Measurements from ENCODE around the gene FAM222B. TPM values are rescaled to one million over a fixed set of nuclear protein-coding genes. Genes with fewer than 3 reads are reported as not detected.

FAM222B gene
- total RNA-seq, 1 experiment from 2014 or later: 39.5 TPM

DNA sequence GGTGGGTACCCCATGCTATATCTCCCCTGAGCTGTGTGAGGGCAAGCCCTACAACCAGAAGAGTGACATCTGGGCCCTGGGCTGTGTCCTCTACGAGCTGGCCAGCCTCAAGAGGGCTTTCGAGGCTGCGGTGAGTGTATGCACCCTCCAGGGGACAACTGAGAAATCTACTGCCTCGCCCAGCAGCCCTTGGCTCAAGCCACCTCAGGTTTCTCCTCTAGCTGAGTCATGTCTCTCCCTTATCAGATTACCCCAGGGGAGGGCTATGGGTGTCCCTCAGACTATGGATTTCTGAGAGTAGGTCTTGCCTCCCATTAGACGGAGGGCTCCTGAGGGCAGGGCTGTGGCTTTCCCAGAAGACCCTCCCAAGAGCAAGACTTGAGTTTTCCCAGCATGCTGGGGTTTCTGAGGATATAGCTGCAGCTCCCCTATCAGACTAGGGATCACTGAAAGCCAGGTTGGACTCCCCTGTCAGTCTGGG is 107.3 kb downstream of the FAM222B start:
- ChIA-PET POLR2A (interaction anchor here (0.9 to 1.0 kb wide), 2 partner anchors 9 to 10 kb away, joined by 3 to 5 read pairs; no protein-coding TSS in a partner anchor), CTCF (interaction anchor here (0.9 to 1.2 kb wide), 2 partner anchors 8 to 15 kb away, joined by 3 to 6 read pairs; no protein-coding TSS in a partner anchor)
- peaks cover 6% of the 10 kb centered on the region for H3K36me3 Mint-ChIP-seq (ENCODE audit: insufficient read depth, unreplicated experiment)
- TF ChIP-seq, protein P1, sequence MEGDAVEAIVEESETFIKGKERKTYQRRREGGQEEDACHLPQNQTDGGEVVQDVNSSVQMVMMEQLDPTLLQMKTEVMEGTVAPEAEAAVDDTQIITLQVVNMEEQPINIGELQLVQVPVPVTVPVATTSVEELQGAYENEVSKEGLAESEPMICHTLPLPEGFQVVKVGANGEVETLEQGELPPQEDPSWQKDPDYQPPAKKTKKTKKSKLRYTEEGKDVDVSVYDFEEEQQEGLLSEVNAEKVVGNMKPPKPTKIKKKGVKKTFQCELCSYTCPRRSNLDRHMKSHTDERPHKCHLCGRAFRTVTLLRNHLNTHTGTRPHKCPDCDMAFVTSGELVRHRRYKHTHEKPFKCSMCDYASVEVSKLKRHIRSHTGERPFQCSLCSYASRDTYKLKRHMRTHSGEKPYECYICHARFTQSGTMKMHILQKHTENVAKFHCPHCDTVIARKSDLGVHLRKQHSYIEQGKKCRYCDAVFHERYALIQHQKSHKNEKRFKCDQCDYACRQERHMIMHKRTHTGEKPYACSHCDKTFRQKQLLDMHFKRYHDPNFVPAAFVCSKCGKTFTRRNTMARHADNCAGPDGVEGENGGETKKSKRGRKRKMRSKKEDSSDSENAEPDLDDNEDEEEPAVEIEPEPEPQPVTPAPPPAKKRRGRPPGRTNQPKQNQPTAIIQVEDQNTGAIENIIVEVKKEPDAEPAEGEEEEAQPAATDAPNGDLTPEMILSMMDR (IDR thresholded peaks at IDR 0.05; ENCODE audit: insufficient read depth in 1 of 2, low read depth in 1 of 2, low read length in 1 of 2, severe bottlenecking in 1 of 2, unreplicated experiment in 1 of 2): no peak
- Histone ChIP-seq H3K9me3 (no peaks in the 10 kb centered on the region), H3K4me1 (no peaks in the 10 kb centered on the region), H3K27me3 (replicated peaks; ENCODE audit: control insufficient read depth, insufficient read depth, low read length) (no peaks in the 10 kb centered on the region), H3K36me3 (ENCODE audit: control insufficient read depth, insufficient read depth, low read length) (no peaks in the 10 kb centered on the region; the same call in 1 of the 2 replicates), H3K4me3 (ENCODE audit: low read depth, low read length) (no peak overlapping the region)
- no TSS peak for BruUV-seq (replicated peaks)
- no peaks in the 10 kb centered on the region for H3K4me1 Mint-ChIP-seq (ENCODE audit: low read depth, unreplicated experiment)
- H3K4me3 Mint-ChIP-seq (ENCODE audit: unreplicated experiment): no peak overlapping the region
- no peak for DNase-seq
- intact Hi-C loops (cut with micrococcal nuclease; ENCODE audit: unreplicated experiment): no loop called here
- no peaks in the 10 kb centered on the region for H3K27me3 Mint-ChIP-seq (ENCODE audit: insufficient read depth, unreplicated experiment)
- H3K9me3 Mint-ChIP-seq (ENCODE audit: unreplicated experiment): no peaks in the 10 kb centered on the region
- no peak overlapping the region for H3K27ac Mint-ChIP-seq (ENCODE audit: unreplicated experiment)

DNA sequence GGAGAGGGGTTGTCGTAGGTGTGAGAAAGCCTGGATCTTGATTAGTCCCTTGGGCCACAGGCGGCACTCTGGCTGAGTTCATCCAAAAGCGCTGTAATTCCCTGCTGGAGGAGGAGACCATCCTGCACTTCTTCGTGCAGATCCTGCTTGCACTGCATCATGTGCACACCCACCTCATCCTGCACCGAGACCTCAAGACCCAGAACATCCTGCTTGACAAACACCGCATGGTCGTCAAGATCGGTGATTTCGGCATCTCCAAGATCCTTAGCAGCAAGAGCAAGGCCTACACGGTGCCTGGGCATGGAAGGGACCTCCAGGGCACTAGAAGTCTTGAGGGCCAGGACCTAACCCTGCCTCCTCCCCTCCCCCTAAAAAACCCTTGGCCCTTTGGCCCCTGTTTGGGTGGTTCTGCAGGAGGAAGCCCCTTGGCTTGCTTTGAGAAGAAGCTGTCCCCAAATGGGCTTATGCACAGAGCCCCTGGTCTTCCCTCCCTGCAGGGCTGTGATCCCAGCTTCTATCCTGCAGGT is 107.8 kb downstream of the FAM222B start:
- Mint-ChIP-seq H3K9me3 (ENCODE audit: unreplicated experiment) (no peaks in the 10 kb centered on the region), H3K4me3 (ENCODE audit: unreplicated experiment) (no peak overlapping the region), H3K36me3 (ENCODE audit: insufficient read depth, unreplicated experiment) (peaks cover 6% of the 10 kb centered on the region), H3K4me1 (ENCODE audit: low read depth, unreplicated experiment) (peaks cover 3% of the 10 kb centered on the region), H3K27me3 (ENCODE audit: insufficient read depth, unreplicated experiment) (no peaks in the 10 kb centered on the region), H3K27ac (ENCODE audit: unreplicated experiment) (no peak overlapping the region)
- H3K4me1 ChIP-seq: no peaks in the 10 kb centered on the region
- intact Hi-C loops (cut with micrococcal nuclease; ENCODE audit: unreplicated experiment): no loop called here
- ChIA-PET CTCF (interaction anchor here (1.2 kb wide), 1 partner anchor 15 kb away, joined by 3 read pairs; no protein-coding TSS in a partner anchor), POLR2A (interaction anchor here (0.9 to 1.0 kb wide), 3 partner anchors 8 to 12 kb away, joined by 3 to 5 read pairs (median 5); no protein-coding TSS in a partner anchor)
- DNase-seq: no peak
- H3K36me3 ChIP-seq (ENCODE audit: control insufficient read depth, insufficient read depth, low read length): no peaks in the 10 kb centered on the region; the same call in 1 of the 2 replicates
- BruUV-seq (replicated peaks): no TSS peak
- TF ChIP-seq, protein P1 (IDR thresholded peaks at IDR 0.05; ENCODE audit: insufficient read depth in 1 of 2, low read depth in 1 of 2, low read length in 1 of 2, severe bottlenecking in 1 of 2, unreplicated experiment in 1 of 2): no peak
- no peaks in the 10 kb centered on the region for H3K27me3 ChIP-seq (replicated peaks; ENCODE audit: control insufficient read depth, insufficient read depth, low read length)
- H3K9me3 ChIP-seq: no peaks in the 10 kb centered on the region
- H3K4me3 ChIP-seq (ENCODE audit: low read depth, low read length): no peak overlapping the region

DNA sequence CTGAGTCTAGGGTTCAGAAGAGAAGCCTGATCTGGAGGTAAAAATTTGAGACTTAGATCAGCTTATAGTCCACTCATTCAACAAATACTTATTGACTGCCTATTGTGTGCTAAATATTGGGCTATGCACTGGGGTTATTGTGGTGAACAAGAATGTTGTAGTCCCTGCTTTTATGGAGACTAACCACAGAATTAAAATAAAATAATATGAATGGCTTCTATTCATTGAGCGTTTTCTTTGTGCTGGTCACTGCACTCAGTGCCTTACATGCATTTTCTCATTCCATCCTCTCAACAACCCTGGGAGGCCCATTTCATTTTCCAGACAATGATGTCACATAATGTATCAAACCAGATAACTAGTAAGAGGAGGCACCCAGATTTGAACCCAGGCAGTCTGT is 109.2 kb downstream of the FAM222B start:
- TF ChIP-seq, protein P1 (IDR thresholded peaks at IDR 0.05; ENCODE audit: insufficient read depth in 1 of 2, low read depth in 1 of 2, low read length in 1 of 2, severe bottlenecking in 1 of 2, unreplicated experiment in 1 of 2): no peak

More for the DNA sequence above, 109.2 kb downstream of the FAM222B start:
- Mint-ChIP-seq H3K4me3 (ENCODE audit: unreplicated experiment) (no peak overlapping the region), H3K27me3 (ENCODE audit: insufficient read depth, unreplicated experiment) (no peaks in the 10 kb centered on the region), H3K27ac (ENCODE audit: unreplicated experiment) (no peak overlapping the region), H3K36me3 (ENCODE audit: insufficient read depth, unreplicated experiment) (peaks cover 15% of the 10 kb centered on the region), H3K4me1 (ENCODE audit: low read depth, unreplicated experiment) (peaks cover 13% of the 10 kb centered on the region), H3K9me3 (ENCODE audit: unreplicated experiment) (no peaks in the 10 kb centered on the region)
- Histone ChIP-seq H3K9me3 (no peaks in the 10 kb centered on the region), H3K27me3 (replicated peaks; ENCODE audit: control insufficient read depth, insufficient read depth, low read length) (no peaks in the 10 kb centered on the region), H3K36me3 (ENCODE audit: control insufficient read depth, insufficient read depth, low read length) (no peaks in the 10 kb centered on the region), H3K4me3 (ENCODE audit: low read depth, low read length) (no peak overlapping the region), H3K4me1 (no peaks in the 10 kb centered on the region)
- POLR2A ChIA-PET: no interaction called here
- CTCF ChIA-PET: no interaction called here
- BruUV-seq (replicated peaks): no TSS peak
- intact Hi-C loops (cut with micrococcal nuclease; ENCODE audit: unreplicated experiment): no loop called here
- DNase-seq: no peak

All from Caco-2 (cell line).